IMR-90 (cell line): Measurements from ENCODE around the gene PTPN7. TPM values are rescaled to one million over a fixed set of nuclear protein-coding genes. Genes with fewer than 3 reads are reported as not detected.

Source experiments
- ATAC-seq: fragments of 200-7000 bp; cut with Tn5 transposase; 2 replicates; pipeline ENCODE4 v1.9.1; 2020; ENCODE audit warnings: low read depth, mild to moderate bottlenecking, moderate library complexity
- BruUV-seq: library from RNA; stranded (reverse); fragments of 400-500 nt; replicated peaks from 2 replicates; lab custom pipeline; 2021; lab: Mats Ljungman, UMichigan
- CTCF ChIA-PET: fragments of 300-600 bp; formaldehyde crosslinking; extraction: SDS; loops from one replicate; lab custom pipeline; 2021; ENCODE audit warnings: antibody characterized with exemption; lab: Yijun Ruan, JAX
- POLR2A ChIA-PET: fragments of 300-600 bp; sonication (Branson Sonifier 250); formaldehyde crosslinking; loops from one replicate; lab custom pipeline; 2022; ENCODE audit warnings: antibody characterized with exemption; ENCODE audit not compliant: unreplicated experiment; lab: Charles Lee
- DNase-seq: peaks from one replicate; pipeline ENCODE4 v3.0.0; 2013
- H2AFZ ChIP-seq: replicated peaks from 2 replicates; pipeline ENCODE3; 2013; ENCODE audit warnings: low read length, mild to moderate bottlenecking; ENCODE audit not compliant: poor library complexity
- H2AK5ac ChIP-seq: 2 replicates; pipeline ENCODE4 v1.6.1; 2013; ENCODE audit warnings: low read depth, low read length, inconsistent platforms
- H2AK9ac ChIP-seq: replicated peaks from 2 replicates; pipeline ENCODE3; 2013; ENCODE audit warnings: mild to moderate bottlenecking, low read depth, low read length, moderate library complexity; ENCODE audit not compliant: poor library complexity
- H2BK120ac ChIP-seq: 2 replicates; pipeline ENCODE4 v1.6.1; 2013; ENCODE audit warnings: low read depth, low read length, inconsistent platforms
- H2BK15ac ChIP-seq: 3 replicates; pipeline ENCODE4 v1.6.1; 2013; ENCODE audit warnings: low read depth, low read length, inconsistent platforms
- H2BK20ac ChIP-seq: 2 replicates; pipeline ENCODE4 v1.6.1; 2013; ENCODE audit warnings: low read depth, mild to moderate bottlenecking, inconsistent platforms, low read length, moderate library complexity
- H2BK5ac ChIP-seq: 2 replicates; pipeline ENCODE4 v1.6.1; 2013; ENCODE audit warnings: mild to moderate bottlenecking, low read depth, low read length, inconsistent platforms; ENCODE audit not compliant: poor library complexity, severe bottlenecking
- H3K14ac ChIP-seq: replicated peaks from 2 replicates; pipeline ENCODE4 v1.6.1; 2013; ENCODE audit warnings: low read depth, low read length, inconsistent platforms
- H3K18ac ChIP-seq: 2 replicates; pipeline ENCODE4 v1.6.1; 2013; ENCODE audit warnings: low read depth, low read length, control low read depth
- H3K23ac ChIP-seq: 2 replicates; pipeline ENCODE4 v1.6.1; 2013; ENCODE audit warnings: low read depth, low read length, inconsistent platforms
- H3K27ac ChIP-seq: 2 replicates; pipeline ENCODE4 v1.5.1; 2013; ENCODE audit warnings: mild to moderate bottlenecking, control low read depth, low read length; ENCODE audit not compliant: insufficient read depth
- H3K27me3 ChIP-seq: 2 replicates; pipeline ENCODE4 v1.6.1; 2013; ENCODE audit warnings: low read length; ENCODE audit not compliant: control insufficient read depth, insufficient read depth
- H3K36me3 ChIP-seq: 2 replicates; pipeline ENCODE4 v1.6.1; 2013; ENCODE audit warnings: low read length, mixed read lengths; ENCODE audit not compliant: control insufficient read depth, insufficient read depth
- H3K4ac ChIP-seq: 2 replicates; pipeline ENCODE4 v1.6.1; 2013; ENCODE audit warnings: low read depth, low read length, inconsistent platforms
- H3K4me1 ChIP-seq: 2 replicates; pipeline ENCODE4 v1.6.1; 2013; ENCODE audit warnings: low read length, mixed read lengths; ENCODE audit not compliant: control insufficient read depth, insufficient read depth
- H3K4me2 ChIP-seq: 2 replicates; pipeline ENCODE4 v1.6.1; 2013; ENCODE audit warnings: low read depth, mild to moderate bottlenecking, control low read depth, low read length, moderate library complexity
- H3K4me3 ChIP-seq: 2 replicates; pipeline ENCODE4 v1.5.1; 2013; ENCODE audit warnings: low read depth, mild to moderate bottlenecking, control low read depth, low read length, moderate library complexity; ENCODE audit not compliant: insufficient read depth
- H3K56ac ChIP-seq: 2 replicates; pipeline ENCODE4 v1.6.1; 2013; ENCODE audit warnings: low read length, inconsistent platforms; ENCODE audit not compliant: insufficient read depth; ENCODE audit errors: extremely low read depth
- H3K79me1 ChIP-seq, 2 experiments: 2 replicates each; pipeline ENCODE4 v1.6.1; 2013; ENCODE audit warnings: low read length in 2 of 2, inconsistent platforms in 1 of 2, low read depth in 1 of 2
- H3K9ac ChIP-seq: 2 replicates; pipeline ENCODE4 v1.6.1; 2013; ENCODE audit warnings: low read depth, low read length, control low read depth
- H3K9me1 ChIP-seq: 2 replicates; pipeline ENCODE4 v1.6.1; 2013; ENCODE audit warnings: low read length, inconsistent platforms; ENCODE audit not compliant: insufficient read depth
- H3K9me3 ChIP-seq: 2 replicates; pipeline ENCODE4 v1.6.1; 2013; ENCODE audit warnings: low read length; ENCODE audit not compliant: control insufficient read depth, insufficient read depth
- H4K20me1 ChIP-seq: 2 replicates; pipeline ENCODE4 v1.6.1; 2013; ENCODE audit warnings: low read length, inconsistent platforms; ENCODE audit not compliant: insufficient read depth
- H4K5ac ChIP-seq: 2 replicates; pipeline ENCODE4 v1.6.1; 2013; ENCODE audit warnings: mild to moderate bottlenecking, low read depth, low read length, control low read depth
- H4K8ac ChIP-seq, 2 experiments: 2 replicates each; pipeline ENCODE4 v1.6.1; 2013; ENCODE audit warnings: low read depth in 2 of 2, low read length in 2 of 2, control low read depth in 1 of 2, inconsistent platforms in 1 of 2
- H4K91ac ChIP-seq: 2 replicates; pipeline ENCODE4 v1.6.1; 2013; ENCODE audit warnings: low read depth, low read length, inconsistent platforms; ENCODE audit not compliant: insufficient read depth
- BHLHE40 ChIP-seq: fragments of 150-350 bp; IDR thresholded peaks from 2 replicates; pipeline ENCODE4 v1.6.1; 2016; ENCODE audit warnings: mild to moderate bottlenecking, low read depth, low read length
- CEBPB ChIP-seq: IDR thresholded peaks from 2 replicates; pipeline ENCODE4 v1.6.1; 2012; ENCODE audit warnings: low read depth, low read length, improper control_type of control experiment
- CHD1 ChIP-seq: IDR thresholded peaks from 2 replicates; pipeline ENCODE4 v1.6.1; 2012; ENCODE audit warnings: low read depth, low read length, improper control_type of control experiment
- CTCF ChIP-seq: conservative IDR thresholded peaks from 2 replicates; pipeline ENCODE4 v1.5.1; 2012; ENCODE audit warnings: mild to moderate bottlenecking, low read depth, low read length, improper control_type of control experiment
- ELK1 ChIP-seq: fragments of 150-350 bp; IDR thresholded peaks from 2 replicates; pipeline ENCODE4 v1.6.1; 2016; ENCODE audit warnings: low read depth, mild to moderate bottlenecking, low read length, moderate library complexity, borderline replicate concordance
- FOS ChIP-seq: fragments of 150-350 bp; IDR thresholded peaks from 2 replicates; pipeline ENCODE4 v1.6.1; 2016; ENCODE audit warnings: low read depth, low read length
- MAFK ChIP-seq: IDR thresholded peaks from 2 replicates; pipeline ENCODE4 v1.6.1; 2012; ENCODE audit warnings: low read depth, low read length, improper control_type of control experiment
- MAZ ChIP-seq: IDR thresholded peaks from 2 replicates; pipeline ENCODE4 v1.6.1; 2012; ENCODE audit warnings: low read depth, mild to moderate bottlenecking, low read length, improper control_type of control experiment, moderate library complexity, borderline replicate concordance
- MXI1 ChIP-seq: IDR thresholded peaks from 2 replicates; pipeline ENCODE4 v1.6.1; 2012; ENCODE audit warnings: low read depth, mild to moderate bottlenecking, low read length, moderate library complexity, borderline replicate concordance
- NFE2L2 ChIP-seq: fragments of 150-350 bp; IDR thresholded peaks from 2 replicates; pipeline ENCODE4 v1.6.1; 2016; ENCODE audit warnings: low read depth, mild to moderate bottlenecking, low read length
- POLR2A ChIP-seq: IDR thresholded peaks from 2 replicates; pipeline ENCODE4 v1.6.1; 2012; ENCODE audit warnings: mild to moderate bottlenecking, low read depth, low read length
- RAD21 ChIP-seq: IDR thresholded peaks from 2 replicates; pipeline ENCODE4 v1.6.1; 2012; ENCODE audit warnings: low read length, improper control_type of control experiment
- RCOR1 ChIP-seq: IDR thresholded peaks from 2 replicates; pipeline ENCODE4 v1.6.1; 2012; ENCODE audit warnings: mild to moderate bottlenecking, low read length, improper control_type of control experiment; ENCODE audit not compliant: insufficient replicate concordance
- RFX5 ChIP-seq: IDR thresholded peaks from 2 replicates; pipeline ENCODE4 v1.8.0; 2012; ENCODE audit warnings: low read depth, mild to moderate bottlenecking, low read length, moderate library complexity
- SMC3 ChIP-seq: fragments of 150-350 bp; IDR thresholded peaks from 2 replicates; pipeline ENCODE4 v1.6.1; 2016; ENCODE audit warnings: low read depth, mild to moderate bottlenecking, antibody characterized with exemption, low read length, moderate library complexity
- USF2 ChIP-seq: fragments of 150-350 bp; IDR thresholded peaks from 2 replicates; pipeline ENCODE4 v1.6.1; 2017; ENCODE audit warnings: mild to moderate bottlenecking, antibody characterized with exemption, low read length, low read depth
- WGBS, 2 experiments: methylation state at CpG; one replicate each; pipeline versions ENCODE4 v1.1.5 to v1.1.7; 2013; ENCODE audit warnings: missing lambda C conversion rate in 2 of 2; ENCODE audit not compliant: insufficient read length in 1 of 2; ENCODE audit errors: extremely low coverage in 2 of 2; 5-methylcytosine and 5-hydroxymethylcytosine counted together
- dilution Hi-C: fragments of 300-500 bp; cut with HindIII; formaldehyde crosslinking; loops from one replicate; pipeline ENCODE4 v1.14.3; 2018; ENCODE audit warnings: low sequenced_read_pairs; ENCODE audit not compliant: unreplicated experiment
- in situ Hi-C: fragments of 300-500 bp; cut with MboI; formaldehyde crosslinking; loops from 3 replicates; pipeline ENCODE4 v1.14.3; 2019; ENCODE audit warnings: low sequenced_read_pairs, inconsistent platforms, mixed read lengths
- intact Hi-C: fragments of 100-400 bp; cut with micrococcal nuclease; formaldehyde crosslinking; loops from 2 replicates; pipeline ENCODE4 v1.10.0; 2022
- polyA plus RNA-seq, 3 experiments: library from polyadenylated mRNA; depleted of rRNA; stranded (reverse); fragments of >200 nt; gene quantifications; 2 replicates each; pipeline ENCODE4 v1.2.3, GENCODE V29; 2012; ENCODE audit warnings: low replicate concordance in 1 of 3
- total RNA-seq: library from RNA; depleted of rRNA; stranded (reverse); fragments of >200 nt; gene quantifications from 2 replicates; pipeline ENCODE4 v1.2.3, GENCODE V29; 2012

PTPN7 gene
- total and polyA plus RNA-seq, 2 of the 4 experiments (the other 2 are of a cell fraction): 0.05 TPM; not detected in 1

- CTCF ChIA-PET: no interaction called here
- H3K9ac ChIP-seq: no peak overlapping the region
- no peak overlapping the region for H3K18ac ChIP-seq
Observed at GRCh38 chr1:202151045-202151444, 9.4 kb downstream of the PTPN7 start.

More at GRCh38 chr1:202151045-202151444, 9.4 kb downstream of the PTPN7 start:
- 100% methylated on average over 1 of the region's 2 CpGs; no CpG with 5 or more reads in 1 of the 2 experiments for WGBS, 2 experiments
- Histone ChIP-seq H4K91ac (no peak overlapping the region), H3K79me1 (no peaks in the 10 kb centered on the region), H2AK9ac (no peak overlapping the region), H2BK120ac (no peak overlapping the region), H3K4ac (no peak overlapping the region), H3K9me1 (no peaks in the 10 kb centered on the region), H2BK15ac (no peak overlapping the region), H3K27me3 (peaks cover 22% of the 10 kb centered on the region), H2AFZ (no peak overlapping the region), H3K23ac (no peak overlapping the region), H2AK5ac (no peak overlapping the region), H4K20me1 (no peaks in the 10 kb centered on the region), H4K8ac (no peak overlapping the region), H3K4me2 (no peak overlapping the region), H3K56ac (no peak overlapping the region), H2BK5ac (no peak overlapping the region), H2BK20ac (no peak overlapping the region), H3K4me3 (no peak overlapping the region), H3K36me3 (no peaks in the 10 kb centered on the region), H3K9me3 (no peaks in the 10 kb centered on the region), H3K4me1 (no peaks in the 10 kb centered on the region), H3K14ac (no peak overlapping the region), H3K27ac (no peak overlapping the region), H4K5ac (no peak overlapping the region)
- ATAC-seq: no peak
- dilution Hi-C loops (no loop called here), intact Hi-C loops (no loop called here), in situ Hi-C loops (no loop called here)
- BruUV-seq: no TSS peak
- POLR2A ChIA-PET: no interaction called here
- TF ChIP-seq MXI1 (no peak), RFX5 (no peak), USF2 (no peak), CTCF (no peak), CEBPB (no peak), POLR2A (no peak), RCOR1 (no peak), NFE2L2 (no peak), BHLHE40 (no peak), CHD1 (no peak), ELK1 (no peak), MAZ (no peak), FOS (no peak), SMC3 (no peak), MAFK (no peak), RAD21 (no peak)
- DNase-seq: no peak
